ENCODE measurements around the gene OR10G7.

- TF ChIP-seq REST (IDR thresholded peaks at IDR 0.05; ENCODE audit: insufficient read depth in 1 of 2, low read depth in 2 of 2, low read length in 2 of 2), result no peak
- TF ChIP-seq SIN3A (IDR thresholded peaks at IDR 0.05; ENCODE audit: borderline replicate concordance, insufficient read depth, low read length), result no peak
- TF ChIP-seq POLR2AphosphoS5 (IDR thresholded peaks at IDR 0.05; ENCODE audit: low read depth, low read length), result no peak
- TF ChIP-seq TAF1 (IDR thresholded peaks at IDR 0.05; ENCODE audit: borderline replicate concordance, insufficient read depth, low read length), result no peak
- no peak for TF ChIP-seq FOXP2 (optimal IDR thresholded peaks at IDR 0.05; ENCODE audit: borderline replicate concordance, extremely low read depth, extremely low read length, insufficient read depth)
These were observed 2.3 kb upstream of the OR10G7 start for GRCh38 chr11:124043420-124043819.
